Measurements from ENCODE around the gene ANGPTL1. TPM values are rescaled to one million over a fixed set of nuclear protein-coding genes. Genes with fewer than 3 reads are reported as not detected.
"Not testable (repeated sequence)": the region's sequence is repeated elsewhere in the genome, so short reads cannot be mapped to it uniquely, and the experiment has no call there.

Gene ANGPTL1
- total RNA-seq, 2 experiments from 2014 or later: not detected

GRCh38 chr1:178857126-178857525 is 13.8 kb downstream of the ANGPTL1 start:
- Mint-ChIP-seq H3K36me3 (peaks cover 2% of the 10 kb centered on the region), H3K27me3 (no peaks in the 10 kb centered on the region), H3K9me3 (no peaks in the 10 kb centered on the region), H3K4me3 (no peak overlapping the region), H3K4me1 (ENCODE audit: low read depth) (no peaks in the 10 kb centered on the region), H3K27ac (no peak overlapping the region)
- ChIA-PET CTCF (interaction anchor here (0.8 kb wide), 1 partner anchor 37 kb away, joined by 3 read pairs; no protein-coding TSS in a partner anchor), POLR2A (no interaction called here)
- intact Hi-C loops (cut with micrococcal nuclease): no loop called here
- no peak for DNase-seq

- CTCF ChIA-PET: no interaction called here
- H3K4me1 Mint-ChIP-seq (ENCODE audit: low read depth): no peaks in the 10 kb centered on the region
- no peak overlapping the region for H3K4me3 Mint-ChIP-seq
- no peaks in the 10 kb centered on the region for H3K36me3 Mint-ChIP-seq
- no peaks in the 10 kb centered on the region for H3K9me3 Mint-ChIP-seq
- H3K27ac Mint-ChIP-seq: no peak overlapping the region
- POLR2A ChIA-PET: no interaction called here
- DNase-seq: no peak
- intact Hi-C loops (cut with micrococcal nuclease): no loop called here
- H3K27me3 Mint-ChIP-seq: no peaks in the 10 kb centered on the region
Observed at GRCh38 chr1:178849918-178850317, 21.0 kb downstream of the ANGPTL1 start.

- H3K27ac Mint-ChIP-seq; H3K9me3 Mint-ChIP-seq; intact Hi-C loops (cut with micrococcal nuclease); DNase-seq; H3K27me3 Mint-ChIP-seq; CTCF ChIA-PET; POLR2A ChIA-PET; H3K36me3 Mint-ChIP-seq; H3K4me3 Mint-ChIP-seq; H3K4me1 Mint-ChIP-seq (ENCODE audit: low read depth): not testable (repeated sequence)
Observed at GRCh38 chr1:178847919-178848318, 23.0 kb downstream of the ANGPTL1 start.

GRCh38 chr1:178847396-178847849 is 23.5 kb downstream of the ANGPTL1 start:
- H3K36me3 Mint-ChIP-seq: no peaks in the 10 kb centered on the region
- POLR2A ChIA-PET: no interaction called here
- CTCF ChIA-PET: no interaction called here
- no peaks in the 10 kb centered on the region for H3K9me3 Mint-ChIP-seq
- no peak overlapping the region for H3K4me3 Mint-ChIP-seq
- intact Hi-C loops (cut with micrococcal nuclease): no loop called here
- no peak for DNase-seq
- no peaks in the 10 kb centered on the region for H3K27me3 Mint-ChIP-seq
- no peak overlapping the region for H3K27ac Mint-ChIP-seq
- H3K4me1 Mint-ChIP-seq (ENCODE audit: low read depth): no peaks in the 10 kb centered on the region

GRCh38 chr1:178846306-178846705 is 24.6 kb downstream of the ANGPTL1 start:
- H3K9me3 Mint-ChIP-seq: no peaks in the 10 kb centered on the region
- no peak overlapping the region for H3K27ac Mint-ChIP-seq
- DNase-seq: no peak
- H3K4me3 Mint-ChIP-seq: no peak overlapping the region
- H3K36me3 Mint-ChIP-seq: no peaks in the 10 kb centered on the region
- CTCF ChIA-PET: no interaction called here
- no peaks in the 10 kb centered on the region for H3K27me3 Mint-ChIP-seq
- intact Hi-C loops (cut with micrococcal nuclease): no loop called here
- H3K4me1 Mint-ChIP-seq (ENCODE audit: low read depth): no peaks in the 10 kb centered on the region
- POLR2A ChIA-PET: no interaction called here

GRCh38 chr1:178844436-178844835 is 26.4 kb downstream of the ANGPTL1 start:
- Mint-ChIP-seq H3K27me3 (no peaks in the 10 kb centered on the region), H3K9me3 (no peaks in the 10 kb centered on the region), H3K4me1 (ENCODE audit: low read depth) (no peaks in the 10 kb centered on the region), H3K27ac (no peak overlapping the region), H3K36me3 (peaks cover 5% of the 10 kb centered on the region), H3K4me3 (no peak overlapping the region)
- ChIA-PET CTCF (no interaction called here), POLR2A (no interaction called here)
- no peak for DNase-seq
- intact Hi-C loops (cut with micrococcal nuclease): no loop called here

- H3K36me3 Mint-ChIP-seq: peaks cover 4% of the 10 kb centered on the region
- peaks cover 9% of the 10 kb centered on the region for H3K4me1 Mint-ChIP-seq (ENCODE audit: low read depth)
- no peak overlapping the region for H3K4me3 Mint-ChIP-seq
- intact Hi-C loops (cut with micrococcal nuclease): no loop called here
- ChIA-PET POLR2A (no interaction called here), CTCF (no interaction called here)
- H3K27me3 Mint-ChIP-seq: no peaks in the 10 kb centered on the region
- no peak overlapping the region for H3K27ac Mint-ChIP-seq
- DNase-seq: no peak
- H3K9me3 Mint-ChIP-seq: no peaks in the 10 kb centered on the region
Observed at GRCh38 chr1:178825167-178825566, 45.7 kb downstream of the ANGPTL1 start.

GRCh38 chr1:178821134-178821866 is 49.6 kb downstream of the ANGPTL1 start:
- H3K36me3 Mint-ChIP-seq: peaks cover 4% of the 10 kb centered on the region
- H3K4me1 Mint-ChIP-seq (ENCODE audit: low read depth): peaks cover 9% of the 10 kb centered on the region
- no peak overlapping the region for H3K4me3 Mint-ChIP-seq
- no peaks in the 10 kb centered on the region for H3K9me3 Mint-ChIP-seq
- intact Hi-C loops (cut with micrococcal nuclease): no loop called here
- H3K27ac Mint-ChIP-seq: no peak overlapping the region
- H3K27me3 Mint-ChIP-seq: no peaks in the 10 kb centered on the region
- ChIA-PET POLR2A (no interaction called here), CTCF (no interaction called here)
- no peak for DNase-seq

- H3K9me3 Mint-ChIP-seq: no peaks in the 10 kb centered on the region
- ChIA-PET CTCF (interaction anchor here (1.6 kb wide), 1 partner anchor 184 kb away, joined by 8 read pairs; no protein-coding TSS in a partner anchor), POLR2A (no interaction called here)
- H3K27me3 Mint-ChIP-seq: no peaks in the 10 kb centered on the region
- H3K4me1 Mint-ChIP-seq (ENCODE audit: low read depth): peaks cover 9% of the 10 kb centered on the region
- DNase-seq: no peak
- H3K4me3 Mint-ChIP-seq: no peak overlapping the region
- H3K36me3 Mint-ChIP-seq: peaks cover 5% of the 10 kb centered on the region
- H3K27ac Mint-ChIP-seq: no peak overlapping the region
- intact Hi-C loops (cut with micrococcal nuclease): no loop called here
Observed at GRCh38 chr1:178819123-178819522, 51.8 kb downstream of the ANGPTL1 start.

- H3K4me1 Mint-ChIP-seq (ENCODE audit: low read depth): peaks cover 9% of the 10 kb centered on the region
- peaks cover 3% of the 10 kb centered on the region for H3K36me3 Mint-ChIP-seq
- H3K4me3 Mint-ChIP-seq: no peak overlapping the region
- ChIA-PET CTCF (interaction anchor here (1.6 kb wide), 1 partner anchor 185 kb away, joined by 8 read pairs; no protein-coding TSS in a partner anchor), POLR2A (no interaction called here)
- no peaks in the 10 kb centered on the region for H3K27me3 Mint-ChIP-seq
- no peak for DNase-seq
- H3K27ac Mint-ChIP-seq: no peak overlapping the region
- H3K9me3 Mint-ChIP-seq: no peaks in the 10 kb centered on the region
- intact Hi-C loops (cut with micrococcal nuclease): no loop called here
Observed at GRCh38 chr1:178818416-178818815, 52.5 kb downstream of the ANGPTL1 start.

GRCh38 chr1:178810585-178810984 is 60.3 kb downstream of the ANGPTL1 start:
- ChIA-PET POLR2A (no interaction called here), CTCF (interaction anchor here (0.9 kb wide), 1 partner anchor 193 kb away, joined by 4 read pairs; no protein-coding TSS in a partner anchor)
- intact Hi-C loops (cut with micrococcal nuclease): no loop called here

GRCh38 chr1:178808529-178808928 is 62.3 kb downstream of the ANGPTL1 start:
- CTCF ChIA-PET: no interaction called here
- Mint-ChIP-seq H3K27me3 (no peaks in the 10 kb centered on the region), H3K27ac (no peak overlapping the region), H3K9me3 (no peaks in the 10 kb centered on the region), H3K4me3 (no peak overlapping the region), H3K4me1 (ENCODE audit: low read depth) (no peaks in the 10 kb centered on the region), H3K36me3 (no peaks in the 10 kb centered on the region)
- DNase-seq: no peak
- intact Hi-C loops (cut with micrococcal nuclease): no loop called here
- POLR2A ChIA-PET: no interaction called here

More at GRCh38 chr1:178810585-178810984, 60.3 kb downstream of the ANGPTL1 start:
- Mint-ChIP-seq H3K36me3 (peaks cover 3% of the 10 kb centered on the region), H3K27ac (no peak overlapping the region), H3K4me1 (ENCODE audit: low read depth) (no peaks in the 10 kb centered on the region), H3K4me3 (no peak overlapping the region), H3K9me3 (no peaks in the 10 kb centered on the region), H3K27me3 (no peaks in the 10 kb centered on the region)
- DNase-seq: no peak

GRCh38 chr1:178806665-178807300 is 64.1 kb downstream of the ANGPTL1 start:
- POLR2A ChIA-PET: no interaction called here
- CTCF ChIA-PET: no interaction called here
- no peaks in the 10 kb centered on the region for H3K36me3 Mint-ChIP-seq
- H3K9me3 Mint-ChIP-seq: no peaks in the 10 kb centered on the region
- DNase-seq: no peak
- no peak overlapping the region for H3K27ac Mint-ChIP-seq
- H3K4me1 Mint-ChIP-seq (ENCODE audit: low read depth): no peaks in the 10 kb centered on the region
- H3K27me3 Mint-ChIP-seq: no peaks in the 10 kb centered on the region
- no peak overlapping the region for H3K4me3 Mint-ChIP-seq
- intact Hi-C loops (cut with micrococcal nuclease): no loop called here

Data from activated CD4-positive, alpha-beta memory T cell treated with anti-CD3 and anti-CD28 coated beads for 36 hours (primary cell).